Measurements from ENCODE around the gene NEDD9.

Gene NEDD9

GRCh38 chr6:11232193-11232769 is at the start of gene NEDD9:
TSS of gene NEDD9 (minus strand) at chr6:11232668. CDS start at chr6:11232515, 153 bp downstream.
- peak; percentile 92 for DNase-seq

- no peak for DNase-seq
Measured at GRCh38 chr6:11282245-11282644, 49.8 kb upstream of the NEDD9 start.

GRCh38 chr6:11280394-11280793 is 47.9 kb upstream of the NEDD9 start:
- DNase-seq, result no peak

- no peak for DNase-seq
Measured at GRCh38 chr6:11279284-11279689, 46.8 kb upstream of the NEDD9 start.

- peak; percentile 62 for DNase-seq
Measured at GRCh38 chr6:11278207-11278559, 45.7 kb upstream of the NEDD9 start.

- DNase-seq, result peak; percentile 63
Measured at GRCh38 chr6:11277275-11278206, 45.1 kb upstream of the NEDD9 start.

GRCh38 chr6:11276911-11277274 is 44.4 kb upstream of the NEDD9 start:
- DNase-seq, result no peak

GRCh38 chr6:11276228-11276627 is 43.8 kb upstream of the NEDD9 start:
- DNase-seq, result no peak

- DNase-seq, result no peak
Measured at GRCh38 chr6:11275598-11275997, 43.1 kb upstream of the NEDD9 start.

GRCh38 chr6:11273406-11274065 is 41.1 kb upstream of the NEDD9 start:
- no peak for DNase-seq

- DNase-seq, result no peak
Measured at GRCh38 chr6:11272491-11273192, 40.2 kb upstream of the NEDD9 start.

GRCh38 chr6:11271228-11272020 is 39.0 kb upstream of the NEDD9 start:
- no peak for DNase-seq

GRCh38 chr6:11270030-11271027 is 37.9 kb upstream of the NEDD9 start:
- no peak for DNase-seq

GRCh38 chr6:11268978-11269377 is 36.5 kb upstream of the NEDD9 start:
- DNase-seq, result no peak

- DNase-seq, result no peak
Measured at GRCh38 chr6:11266926-11267325, 34.5 kb upstream of the NEDD9 start.

GRCh38 chr6:11265932-11266331 is 33.5 kb upstream of the NEDD9 start:
- no peak for DNase-seq

- no peak for DNase-seq
Measured at GRCh38 chr6:11264100-11264499, 31.6 kb upstream of the NEDD9 start.

GRCh38 chr6:11263291-11263775 is 30.9 kb upstream of the NEDD9 start:
- no peak for DNase-seq

- no peak for DNase-seq
Measured at GRCh38 chr6:11262242-11262641, 29.8 kb upstream of the NEDD9 start.

GRCh38 chr6:11260249-11261038 is 28.0 kb upstream of the NEDD9 start:
- no peak for DNase-seq
